Breast epithelium (tissue), 4 donors: ENCODE results near the gene BRIP1. TPM values are rescaled to one million over a fixed set of nuclear protein-coding genes. Genes with fewer than 3 reads are reported as not detected.

ENCODE experiments used
- DNase-seq, 2 donors: peaks; one replicate each; pipeline ENCODE4 v3.0.0-alpha.2; 2019; ENCODE audit warnings: low spot score in 2 of 2
- H3K27ac ChIP-seq, 2 donors: fragments of 200-600 bp; sonication (generic) in 1 of 2; one replicate each; pipeline ENCODE4 v1.5.1; 2016 to 2019; ENCODE audit warnings: mild to moderate bottlenecking in 1 of 2
- H3K27me3 ChIP-seq, 2 donors: fragments of 200-600 bp; sonication (generic) in 1 of 2; one replicate each; pipeline versions ENCODE4 v1.5.1 to v1.6.0; 2017 to 2019; ENCODE audit warnings: control low read depth in 1 of 2, mild to moderate bottlenecking in 1 of 2
- H3K36me3 ChIP-seq: fragments of 200-600 bp; one replicate; pipeline ENCODE4 v1.5.1; 2019
- H3K4me1 ChIP-seq, 2 donors: fragments of 200-600 bp; sonication (generic); one replicate each; pipeline ENCODE4 v1.5.1; 2016 to 2019; ENCODE audit warnings: control low read depth in 1 of 2
- H3K4me3 ChIP-seq, 3 donors: fragments of 200-600 bp; sonication (generic); 1 replicate in 2 of 3; 2 replicates in 1 of 3; pipeline ENCODE4 v1.5.1; 2016 to 2019; ENCODE audit warnings: mild to moderate bottlenecking in 3 of 3, moderate library complexity in 2 of 3
- H3K9me3 ChIP-seq, 2 donors: fragments of 200-600 bp; sonication (generic) in 1 of 2; one replicate each; pipeline ENCODE4 v1.5.1; 2016 to 2019; ENCODE audit warnings: control low read depth in 1 of 2
- CTCF ChIP-seq, 3 donors: fragments of 450-650 bp; IDR thresholded peaks; one replicate each; pipeline ENCODE4 v1.5.1; 2016 to 2017; ENCODE audit warnings: antibody characterized with exemption in 3 of 3, mild to moderate bottlenecking in 3 of 3, moderate library complexity in 3 of 3
- POLR2A ChIP-seq: fragments of 450-650 bp; IDR thresholded peaks from one replicate; pipeline ENCODE4 v1.6.1; 2016; ENCODE audit warnings: antibody characterized with exemption, mild to moderate bottlenecking, moderate library complexity
- POLR2AphosphoS5 ChIP-seq, 3 donors: sonication (generic); formaldehyde crosslinking; IDR thresholded peaks; one replicate each; pipeline ENCODE4 v1.6.1; 2017; ENCODE audit warnings: antibody characterized with exemption in 3 of 3
- intact Hi-C: fragments of 100-400 bp; cut with DNase I; formaldehyde crosslinking; loops from one replicate; pipeline ENCODE4 v1.15.1; 2023; ENCODE audit warnings: low total_unique reads
- total RNA-seq, 3 donors: library from RNA; depleted of rRNA; stranded (reverse); fragments of >200 nt; gene quantifications; one replicate each; pipeline ENCODE4 v1.1.0, GENCODE V29; 2016

The BRIP1 gene
- total RNA-seq, 3 donors from 2014 or later: 0.33 to 1.0 (median 0.48) TPM

GRCh38 chr17:61770752-61771533 lies 92.4 kb downstream of the BRIP1 start:
- peaks cover 0 to 14% of the 10 kb centered on the region in 2 donors for H3K9me3 ChIP-seq
- H3K4me3 ChIP-seq: no peak overlapping the region
- intact Hi-C loops: no loop called here
- DNase-seq: no peak
- H3K4me1 ChIP-seq: no peaks in the 10 kb centered on the region
- TF ChIP-seq CTCF (IDR thresholded peaks at IDR 0.05): no peak
- TF ChIP-seq POLR2AphosphoS5 (IDR thresholded peaks at IDR 0.05): no peak
- no peak for TF ChIP-seq POLR2A
- H3K27me3 ChIP-seq: no peaks in the 10 kb centered on the region
- no peaks in the 10 kb centered on the region for H3K36me3 ChIP-seq
- no peak overlapping the region for H3K27ac ChIP-seq

GRCh38 chr17:61770043-61770442 lies 93.3 kb downstream of the BRIP1 start:
- H3K9me3 ChIP-seq: peaks cover 0 to 14% of the 10 kb centered on the region in 2 donors
- no peaks in the 10 kb centered on the region for H3K4me1 ChIP-seq
- TF ChIP-seq POLR2A: no peak
- no peak for TF ChIP-seq CTCF (IDR thresholded peaks at IDR 0.05)
- no peak for TF ChIP-seq POLR2AphosphoS5 (IDR thresholded peaks at IDR 0.05)
- intact Hi-C loops: no loop called here
- no peak overlapping the region for H3K27ac ChIP-seq
- no peaks in the 10 kb centered on the region for H3K27me3 ChIP-seq
- no peaks in the 10 kb centered on the region for H3K36me3 ChIP-seq
- no peak for DNase-seq
- no peak overlapping the region for H3K4me3 ChIP-seq

- no peaks in the 10 kb centered on the region for H3K36me3 ChIP-seq
- TF ChIP-seq CTCF (IDR thresholded peaks at IDR 0.05) (no peak), POLR2A (no peak), POLR2AphosphoS5 (IDR thresholded peaks at IDR 0.05) (no peak)
- intact Hi-C loops: no loop called here
- no peaks in the 10 kb centered on the region for H3K27me3 ChIP-seq
- DNase-seq: no peak
- no peak overlapping the region for H3K27ac ChIP-seq
- peaks cover 0 to 14% of the 10 kb centered on the region in 2 donors for H3K9me3 ChIP-seq
- H3K4me3 ChIP-seq: no peak overlapping the region
- H3K4me1 ChIP-seq: no peaks in the 10 kb centered on the region
Observed at GRCh38 chr17:61768405-61768804, 94.9 kb downstream of the BRIP1 start.

- no peaks in the 10 kb centered on the region for H3K4me1 ChIP-seq
- intact Hi-C loops: no loop called here
- H3K4me3 ChIP-seq: no peak overlapping the region
- no peak overlapping the region for H3K27ac ChIP-seq
- H3K36me3 ChIP-seq: no peaks in the 10 kb centered on the region
- DNase-seq: no peak
- H3K27me3 ChIP-seq: no peaks in the 10 kb centered on the region
- peaks cover 0 to 12% of the 10 kb centered on the region in 2 donors for H3K9me3 ChIP-seq
- TF ChIP-seq POLR2AphosphoS5 (IDR thresholded peaks at IDR 0.05) (no peak), POLR2A (no peak), CTCF (IDR thresholded peaks at IDR 0.05) (no peak)
Observed at GRCh38 chr17:61766520-61766919, 96.8 kb downstream of the BRIP1 start.

- no peak overlapping the region for H3K4me3 ChIP-seq
- H3K36me3 ChIP-seq: no peaks in the 10 kb centered on the region
- H3K27me3 ChIP-seq: no peaks in the 10 kb centered on the region
- intact Hi-C loops: no loop called here
- H3K4me1 ChIP-seq: no peaks in the 10 kb centered on the region
- H3K9me3 ChIP-seq: no peaks in the 10 kb centered on the region
- DNase-seq: no peak
- TF ChIP-seq POLR2AphosphoS5 (IDR thresholded peaks at IDR 0.05) (no peak), POLR2A (no peak), CTCF (IDR thresholded peaks at IDR 0.05) (no peak)
- H3K27ac ChIP-seq: no peak overlapping the region
Observed at GRCh38 chr17:61764846-61765245, 98.5 kb downstream of the BRIP1 start.
